Measurements from ENCODE around the gene B3GALNT1. TPM values are rescaled to one million over a fixed set of nuclear protein-coding genes. Genes with fewer than 3 reads are reported as not detected.

B3GALNT1 gene
- total and polyA plus RNA-seq, 2 donors (not counting 1 experiment from before 2014, with no cell fraction given): 15.9 to 17.9 TPM

GRCh38 chr3:161072211-161072621 is 32.9 kb downstream of the B3GALNT1 start:
- H3K9ac ChIP-seq (ENCODE audit: insufficient read depth, low read length): no peak overlapping the region
- no peak for TF ChIP-seq EZH2 (IDR thresholded peaks at IDR 0.05; ENCODE audit: low read length, missing control alignments)
- no peak for TF ChIP-seq CTCF (conservative IDR thresholded peaks at IDR 0.05 in 1 of 2, IDR thresholded peaks at IDR 0.05 in 1 of 2; ENCODE audit: low read depth in 1 of 2, low read length in 2 of 2)
- peak in 1 of 2 donors; percentile 17 for DNase-seq (ENCODE audit: low read depth in 2 of 2)

GRCh38 chr3:161070980-161071663 is 34.0 kb downstream of the B3GALNT1 start:
- Histone ChIP-seq H3K4me1 (ENCODE audit: control insufficient read depth, extremely low read depth, insufficient read depth, low read length) (no peaks in the 10 kb centered on the region), H3K9me3 (ENCODE audit: control insufficient read depth, insufficient read depth, low read depth, low read length) (no peaks in the 10 kb centered on the region), H3K9ac (ENCODE audit: insufficient read depth, low read length) (no peak overlapping the region), H3K4me2 (ENCODE audit: extremely low read depth, insufficient read depth, low read length) (no peak overlapping the region), H3K27ac (ENCODE audit: insufficient read depth, low read length) (no peak overlapping the region), H3K36me3 (ENCODE audit: control insufficient read depth, insufficient read depth, low read length) (no peaks in the 10 kb centered on the region), H4K20me1 (ENCODE audit: control insufficient read depth, extremely low read depth, insufficient read depth, low read length) (no peaks in the 10 kb centered on the region), H3K4me3 (replicated peaks in 1 of 4; ENCODE audit: control extremely low read depth in 1 of 4, insufficient read depth in 1 of 4, low read depth in 3 of 4, low read length in 4 of 4) (no peak overlapping the region), H2AFZ (ENCODE audit: low read length) (no peak overlapping the region), H3K79me2 (ENCODE audit: control insufficient read depth, insufficient read depth, low read length) (no peaks in the 10 kb centered on the region), H3K27me3 (ENCODE audit: control insufficient read depth, insufficient read depth, low read length) (no peaks in the 10 kb centered on the region)
- DNase-seq (ENCODE audit: low read depth in 2 of 2): no peak
- no peak for TF ChIP-seq CTCF (conservative IDR thresholded peaks at IDR 0.05 in 1 of 2, IDR thresholded peaks at IDR 0.05 in 1 of 2; ENCODE audit: low read depth in 1 of 2, low read length in 2 of 2)
- TF ChIP-seq EZH2 (IDR thresholded peaks at IDR 0.05; ENCODE audit: low read length, missing control alignments): no peak

More at GRCh38 chr3:161072211-161072621, 32.9 kb downstream of the B3GALNT1 start:
- no peak overlapping the region for H2AFZ ChIP-seq (ENCODE audit: low read length)
- no peaks in the 10 kb centered on the region for H4K20me1 ChIP-seq (ENCODE audit: control insufficient read depth, extremely low read depth, insufficient read depth, low read length)
- H3K36me3 ChIP-seq (ENCODE audit: control insufficient read depth, insufficient read depth, low read length): no peaks in the 10 kb centered on the region
- H3K4me3 ChIP-seq (replicated peaks in 1 of 4; ENCODE audit: control extremely low read depth in 1 of 4, insufficient read depth in 1 of 4, low read depth in 3 of 4, low read length in 4 of 4): no peak overlapping the region
- no peaks in the 10 kb centered on the region for H3K4me1 ChIP-seq (ENCODE audit: control insufficient read depth, extremely low read depth, insufficient read depth, low read length)
- H3K27me3 ChIP-seq (ENCODE audit: control insufficient read depth, insufficient read depth, low read length): no peaks in the 10 kb centered on the region
- no peaks in the 10 kb centered on the region for H3K9me3 ChIP-seq (ENCODE audit: control insufficient read depth, insufficient read depth, low read depth, low read length)
- H3K27ac ChIP-seq (ENCODE audit: insufficient read depth, low read length): no peak overlapping the region
- H3K79me2 ChIP-seq (ENCODE audit: control insufficient read depth, insufficient read depth, low read length): no peaks in the 10 kb centered on the region
- H3K4me2 ChIP-seq (ENCODE audit: extremely low read depth, insufficient read depth, low read length): no peak overlapping the region

- Histone ChIP-seq H2AFZ (ENCODE audit: low read length) (no peak overlapping the region), H3K4me1 (ENCODE audit: control insufficient read depth, extremely low read depth, insufficient read depth, low read length) (no peaks in the 10 kb centered on the region), H3K9me3 (ENCODE audit: control insufficient read depth, insufficient read depth, low read depth, low read length) (no peaks in the 10 kb centered on the region), H3K4me3 (replicated peaks in 1 of 4; ENCODE audit: control extremely low read depth in 1 of 4, insufficient read depth in 1 of 4, low read depth in 3 of 4, low read length in 4 of 4) (no peak overlapping the region), H3K27me3 (ENCODE audit: control insufficient read depth, insufficient read depth, low read length) (no peaks in the 10 kb centered on the region), H3K79me2 (ENCODE audit: control insufficient read depth, insufficient read depth, low read length) (no peaks in the 10 kb centered on the region), H3K9ac (ENCODE audit: insufficient read depth, low read length) (no peak overlapping the region), H3K4me2 (ENCODE audit: extremely low read depth, insufficient read depth, low read length) (no peak overlapping the region), H3K27ac (ENCODE audit: insufficient read depth, low read length) (no peak overlapping the region), H4K20me1 (ENCODE audit: control insufficient read depth, extremely low read depth, insufficient read depth, low read length) (no peaks in the 10 kb centered on the region), H3K36me3 (ENCODE audit: control insufficient read depth, insufficient read depth, low read length) (no peaks in the 10 kb centered on the region)
- no peak for DNase-seq (ENCODE audit: low read depth in 2 of 2)
- no peak for TF ChIP-seq CTCF (conservative IDR thresholded peaks at IDR 0.05 in 1 of 2, IDR thresholded peaks at IDR 0.05 in 1 of 2; ENCODE audit: low read depth in 1 of 2, low read length in 2 of 2)
- TF ChIP-seq EZH2 (IDR thresholded peaks at IDR 0.05; ENCODE audit: low read length, missing control alignments): no peak
Observed at GRCh38 chr3:161070252-161070930, 34.8 kb downstream of the B3GALNT1 start.
